ENCODE measurements around the gene GRID2.

GRID2 gene

DNA sequence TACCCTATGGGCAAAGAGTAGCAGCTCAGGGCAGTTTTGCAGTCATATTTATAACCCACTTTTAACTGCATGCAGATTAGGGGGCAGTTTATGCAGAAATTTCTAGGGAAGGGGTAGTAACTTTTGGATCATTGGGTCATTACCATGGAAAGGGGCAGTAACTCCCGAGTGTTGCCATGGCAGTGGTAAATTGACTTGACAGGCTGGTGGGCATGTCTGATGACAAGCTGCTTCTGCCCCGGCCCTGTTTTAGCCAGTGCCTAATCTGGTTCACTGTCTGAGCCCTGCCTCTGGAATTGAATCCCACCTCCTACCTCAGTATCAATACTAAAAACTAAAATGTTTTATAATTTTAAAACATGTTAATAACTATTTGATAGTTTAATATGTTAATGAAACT, 1162.7 kb downstream of the GRID2 start:
- in situ Hi-C loops (cut with HindIII; ENCODE audit: low sequenced_read_pairs), result no loop called here

DNA sequence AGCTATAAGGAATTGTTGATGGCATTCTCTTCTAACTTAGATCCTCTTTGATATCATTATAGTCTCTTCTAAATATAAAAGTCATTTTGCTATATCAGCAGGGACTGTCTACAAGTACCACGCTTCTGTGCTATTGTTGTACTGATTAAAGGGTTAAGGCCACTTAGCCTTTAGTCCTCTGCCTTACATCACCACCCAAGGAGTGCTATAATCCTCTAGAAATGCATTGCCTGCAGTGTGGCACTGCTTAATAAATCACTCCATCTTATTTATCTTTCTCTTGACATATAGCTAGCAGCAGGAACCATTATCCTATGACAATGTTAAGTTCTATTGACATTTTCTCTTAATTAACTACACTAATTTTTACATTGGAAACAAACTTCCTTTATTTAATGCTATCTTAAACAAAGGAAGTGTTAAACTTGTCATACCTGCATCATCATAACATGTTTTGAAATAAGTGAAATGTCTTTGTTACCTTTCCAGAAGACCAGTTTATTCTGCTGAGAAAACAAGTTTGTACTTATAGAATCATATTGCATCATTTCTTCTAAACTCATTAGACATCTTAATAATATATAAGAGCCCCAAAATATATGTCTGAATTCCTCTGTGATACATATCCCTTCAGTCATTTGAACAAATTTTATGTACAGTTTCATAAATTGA, 1163.9 kb downstream of the GRID2 start:
- in situ Hi-C loops (cut with HindIII; ENCODE audit: low sequenced_read_pairs), result no loop called here

- in situ Hi-C loops (cut with HindIII; ENCODE audit: low sequenced_read_pairs), result no loop called here
Observed at GRCh38 chr4:93469560-93469959, 1165.8 kb downstream of the GRID2 start.

GRCh38 chr4:93475730-93476129, 1172.0 kb downstream of the GRID2 start:
- in situ Hi-C loops (cut with HindIII; ENCODE audit: low sequenced_read_pairs), result no loop called here

DNA sequence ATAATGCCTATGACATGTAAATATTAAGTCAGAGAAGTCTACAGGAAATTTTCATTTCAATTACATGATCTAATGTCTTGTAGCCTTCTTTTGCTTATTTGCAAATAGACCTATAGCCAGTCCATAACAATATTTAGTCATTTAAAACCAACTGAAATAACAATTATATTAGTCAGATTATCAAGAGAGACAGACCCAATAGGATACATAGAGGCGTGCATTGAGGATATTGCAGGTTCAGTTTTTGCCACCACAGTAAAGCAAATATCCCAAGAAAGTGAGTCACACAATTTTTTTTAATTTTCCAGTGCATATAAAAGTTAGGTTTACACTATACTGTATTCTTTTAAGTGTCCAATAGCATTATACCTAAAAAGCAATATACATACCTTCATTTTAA, 1175.0 kb downstream of the GRID2 start:
- in situ Hi-C loops (cut with HindIII; ENCODE audit: low sequenced_read_pairs), result no loop called here

DNA sequence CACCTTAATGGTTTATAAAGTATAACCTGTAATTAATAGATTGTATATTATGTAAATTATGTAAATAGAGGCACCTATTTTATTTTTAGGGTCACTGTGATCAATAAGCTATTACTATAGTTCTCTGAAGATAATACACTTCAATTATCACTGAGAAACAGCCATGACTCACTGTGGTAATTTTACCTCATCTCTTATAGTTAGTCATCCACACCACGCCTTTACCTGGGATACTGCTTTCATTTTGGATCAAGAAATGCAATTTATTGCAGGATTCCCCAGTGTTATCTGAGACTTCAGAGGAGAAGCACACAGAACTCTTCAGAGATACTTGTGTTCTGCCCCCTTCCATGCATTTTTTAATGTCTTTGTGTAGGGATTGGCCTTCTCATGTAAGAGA, 1176.7 kb downstream of the GRID2 start:
- in situ Hi-C loops (cut with HindIII; ENCODE audit: low sequenced_read_pairs), result no loop called here

DNA sequence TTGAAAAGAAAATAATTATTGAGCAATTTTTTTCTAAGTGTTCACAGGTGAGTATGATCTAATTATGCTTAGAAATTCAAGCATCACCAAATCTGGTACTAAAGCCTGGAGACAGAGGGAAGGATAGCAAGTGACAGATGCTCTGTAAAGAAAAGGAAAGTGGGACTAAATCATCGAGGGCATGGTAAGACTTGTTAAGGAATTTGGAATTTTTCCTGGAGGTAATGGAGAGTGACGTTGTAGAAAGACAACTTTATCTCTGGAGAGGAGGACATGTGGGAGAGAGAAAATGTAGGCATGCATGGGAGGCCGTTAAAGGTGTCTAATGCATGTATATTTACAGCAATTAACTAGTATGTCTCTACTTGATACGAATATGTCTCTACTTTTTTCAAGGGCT, 1191.6 kb downstream of the GRID2 start:
- in situ Hi-C loops (cut with HindIII; ENCODE audit: low sequenced_read_pairs), result no loop called here

GRCh38 chr4:93501244-93501643, 1197.5 kb downstream of the GRID2 start:
- in situ Hi-C loops (cut with HindIII; ENCODE audit: low sequenced_read_pairs), result no loop called here

- in situ Hi-C loops (cut with HindIII; ENCODE audit: low sequenced_read_pairs), result no loop called here
Observed at GRCh38 chr4:93501946-93502345, 1198.2 kb downstream of the GRID2 start.

DNA sequence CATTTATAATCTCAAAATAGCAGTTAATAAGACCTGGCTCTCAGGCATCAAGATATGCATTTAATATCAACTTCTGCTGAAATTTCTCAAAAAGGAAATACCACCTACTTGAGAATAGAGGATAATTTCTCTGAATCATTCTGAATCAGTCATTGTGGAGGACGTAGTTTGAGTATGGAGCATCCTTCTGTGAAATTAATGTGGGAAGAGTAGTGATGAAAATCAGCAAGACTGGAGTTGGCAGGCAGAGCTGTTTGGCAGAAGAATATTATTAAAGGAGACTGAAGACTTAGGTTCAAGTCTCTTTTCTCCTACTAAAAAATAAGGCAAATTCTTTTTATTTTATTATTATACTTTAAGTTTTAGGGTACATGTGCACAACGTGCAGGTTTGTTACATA, 1199.2 kb downstream of the GRID2 start:
- in situ Hi-C loops (cut with HindIII; ENCODE audit: low sequenced_read_pairs), result no loop called here

DNA sequence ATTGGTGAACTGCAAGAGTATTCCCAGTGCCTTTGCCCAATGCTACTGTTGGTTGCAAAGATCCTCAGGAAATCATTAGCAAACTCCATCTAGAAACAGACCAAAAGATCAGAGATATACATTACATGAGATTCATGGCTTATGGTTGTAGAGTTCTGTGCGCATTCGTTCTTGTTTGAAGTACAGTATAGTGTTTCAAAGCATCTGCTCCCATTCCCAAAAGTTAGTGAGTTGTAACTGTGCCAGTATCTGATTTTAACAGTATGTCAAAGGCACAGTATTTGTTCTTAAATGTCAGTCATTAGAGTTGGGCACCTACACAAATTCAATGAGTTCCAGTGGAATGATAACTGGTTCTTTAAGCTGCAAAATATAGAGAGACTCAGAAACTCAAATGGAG, 1210.1 kb downstream of the GRID2 start:
- in situ Hi-C loops (cut with HindIII; ENCODE audit: low sequenced_read_pairs), result no loop called here

GRCh38 chr4:93515208-93515607, 1211.4 kb downstream of the GRID2 start:
- in situ Hi-C loops (cut with HindIII; ENCODE audit: low sequenced_read_pairs), result no loop called here

GRCh38 chr4:93529692-93530372, 1226.1 kb downstream of the GRID2 start:
- in situ Hi-C loops (cut with HindIII; ENCODE audit: low sequenced_read_pairs), result no loop called here

- in situ Hi-C loops (cut with HindIII; ENCODE audit: low sequenced_read_pairs), result no loop called here
Observed at GRCh38 chr4:93532234-93532633, 1228.5 kb downstream of the GRID2 start.

DNA sequence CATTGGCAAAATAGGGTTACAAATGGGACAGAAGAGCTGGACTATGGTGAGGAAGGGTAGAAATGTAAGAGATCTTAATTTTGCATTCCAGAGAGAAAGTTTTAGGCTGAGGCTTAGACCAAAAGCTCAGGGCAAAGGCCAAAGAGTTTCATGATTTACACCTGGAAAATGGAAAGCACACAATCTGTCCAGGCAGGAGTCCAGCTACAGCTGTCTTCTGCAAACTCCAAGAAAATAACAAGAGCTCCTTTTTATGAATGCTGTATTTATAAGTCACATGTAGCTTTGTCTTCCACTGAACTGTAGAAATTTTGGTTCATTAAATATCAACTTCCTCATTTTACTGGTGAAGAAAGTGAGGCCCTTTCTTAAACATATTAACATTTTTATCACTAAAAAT, 1236.8 kb downstream of the GRID2 start:
- in situ Hi-C loops (cut with HindIII; ENCODE audit: low sequenced_read_pairs), result no loop called here

GRCh38 chr4:93561842-93562241, 1258.1 kb downstream of the GRID2 start:
- in situ Hi-C loops (cut with HindIII; ENCODE audit: low sequenced_read_pairs), result no loop called here

DNA sequence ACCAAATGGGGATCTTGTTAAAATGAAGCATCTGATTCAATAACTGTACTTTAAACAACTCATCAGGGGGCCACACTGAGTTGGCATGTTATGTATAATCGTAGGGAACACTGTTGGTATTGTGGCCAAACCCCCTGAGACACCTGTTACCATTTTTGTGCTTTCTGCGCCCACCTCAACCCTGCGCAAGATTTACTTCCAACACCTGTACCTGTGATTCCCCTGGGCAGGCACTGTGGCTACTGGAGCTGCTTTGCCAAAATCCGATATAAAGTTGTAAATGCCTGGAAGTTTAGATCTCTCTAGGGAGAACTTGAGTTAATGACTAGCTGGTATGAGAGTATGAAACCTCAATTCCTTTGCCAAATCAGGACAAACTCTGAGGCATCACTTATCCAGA, 1265.0 kb downstream of the GRID2 start:
- in situ Hi-C loops (cut with HindIII; ENCODE audit: low sequenced_read_pairs), result no loop called here

- in situ Hi-C loops (cut with HindIII; ENCODE audit: low sequenced_read_pairs), result no loop called here
Observed at GRCh38 chr4:93573285-93573684, 1269.5 kb downstream of the GRID2 start.

DNA sequence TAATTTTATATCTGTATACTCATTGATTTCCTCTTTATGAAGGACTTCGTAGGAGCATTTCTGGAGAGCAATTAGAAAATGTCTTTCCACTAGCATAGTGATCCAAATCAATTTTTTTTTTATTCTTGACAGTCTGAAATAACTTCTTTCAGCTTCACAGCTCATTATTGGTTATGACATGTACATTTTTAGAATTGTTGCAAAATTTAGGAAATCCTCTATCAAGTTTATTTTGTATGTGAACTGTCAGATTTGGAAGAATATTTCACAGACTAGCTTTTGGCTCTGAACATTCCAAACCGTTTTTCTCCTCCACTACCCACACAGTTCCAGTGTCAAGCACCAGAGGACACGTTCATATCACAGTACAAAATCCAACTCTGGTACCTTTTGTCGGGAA, 1275.2 kb downstream of the GRID2 start:
- in situ Hi-C loops (cut with HindIII; ENCODE audit: low sequenced_read_pairs), result no loop called here

DNA sequence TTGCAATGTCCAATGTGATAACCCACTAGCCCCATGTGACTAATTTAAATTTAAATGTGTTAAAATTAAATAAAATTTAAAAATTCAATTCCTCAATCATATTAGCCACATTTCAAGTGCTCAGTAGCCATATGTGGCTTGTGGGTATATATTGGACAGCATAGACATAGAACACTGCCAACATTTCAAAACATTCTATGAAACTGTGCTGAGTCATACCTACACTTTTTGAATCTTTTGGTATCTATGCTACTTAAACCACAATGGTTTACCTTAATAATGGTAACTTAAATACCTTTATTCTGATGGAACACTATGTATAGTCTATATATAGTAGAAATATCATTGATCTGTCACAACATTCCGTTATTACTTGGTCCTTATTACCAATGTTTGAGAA, 1301.4 kb downstream of the GRID2 start:
- in situ Hi-C loops (cut with HindIII; ENCODE audit: low sequenced_read_pairs), result no loop called here

DNA sequence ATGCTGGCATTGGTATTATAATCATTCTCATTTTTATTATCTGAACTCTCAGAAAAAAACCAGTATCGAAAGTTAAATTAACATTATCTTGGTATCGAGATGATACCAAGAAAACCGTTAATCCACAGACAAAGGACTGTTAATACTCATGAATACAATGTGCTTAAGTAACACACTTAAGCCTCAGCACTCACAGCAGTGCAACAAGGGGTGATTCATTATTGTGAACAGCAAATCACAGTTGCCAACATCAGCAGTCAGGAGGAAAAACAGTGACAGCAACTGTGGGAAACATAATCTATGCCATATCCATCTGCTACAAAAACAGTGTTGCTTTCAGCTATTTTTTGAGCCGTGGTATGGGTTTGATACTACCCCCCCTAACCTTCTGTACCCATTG, 1313.8 kb downstream of the GRID2 start:
- in situ Hi-C loops (cut with HindIII; ENCODE audit: low sequenced_read_pairs), result no loop called here

- in situ Hi-C loops (cut with HindIII; ENCODE audit: low sequenced_read_pairs), result no loop called here
Observed at GRCh38 chr4:93633721-93634120, 1330.0 kb downstream of the GRID2 start.

DNA sequence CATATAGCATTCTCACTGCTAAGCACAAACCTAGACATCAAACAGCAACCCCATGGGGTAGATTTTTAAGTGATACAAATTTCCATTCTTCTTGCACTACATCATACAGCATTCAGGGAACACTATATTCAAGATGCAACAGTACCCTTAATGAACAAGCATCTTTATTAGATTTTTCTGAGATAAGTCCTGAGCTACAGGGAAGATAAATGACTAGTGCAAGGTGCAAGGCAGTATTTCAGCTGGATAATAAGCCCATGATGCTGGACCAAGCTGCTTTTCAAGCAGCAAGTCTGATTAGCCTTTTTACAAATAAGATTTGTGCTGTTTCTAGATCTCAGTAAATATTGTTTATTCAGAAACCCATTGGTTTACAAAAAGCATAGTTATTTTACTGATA, 1332.2 kb downstream of the GRID2 start:
- in situ Hi-C loops (cut with HindIII; ENCODE audit: low sequenced_read_pairs), result no loop called here
